Erythroblast (primary cell): ENCODE results near the gene ZNF862.

Source experiments
- GATA1 ChIP-seq: IDR thresholded peaks from 2 replicates; pipeline ENCODE4 v1.6.1; 2011; ENCODE audit warnings: low read depth, mild to moderate bottlenecking, control low read depth, low read length, moderate library complexity
- POLR2A ChIP-seq: IDR thresholded peaks from 2 replicates; pipeline ENCODE4 v1.6.1; 2011; ENCODE audit warnings: mild to moderate bottlenecking, low read length

GRCh38 chr7:149870274-149870673, 32.1 kb downstream of the ZNF862 start:
- no peak for TF ChIP-seq POLR2A
- no peak for TF ChIP-seq GATA1
